RWPE2 (cell line): ENCODE data around the gene OVOL1.

Experiments used
- ATAC-seq: fragments of 200-7000 bp; cut with Tn5 transposase; 3 replicates; pipeline ENCODE4 v1.9.1; 2021; ENCODE audit warnings: low read depth
- DNase-seq: peaks from one replicate; pipeline ENCODE4 v3.0.0-alpha.2; 2020; ENCODE audit warnings: low spot score
- H3K27ac ChIP-seq: fragments of 450-650 bp; 2 replicates; pipeline ENCODE4 v1.5.1; 2017; ENCODE audit warnings: mild to moderate bottlenecking; ENCODE audit not compliant: poor library complexity, severe bottlenecking
- H3K27me3 ChIP-seq: fragments of 250-450 bp; sonication (Bioruptor Pico); 2 replicates; pipeline ENCODE4 v1.5.1; 2021; ENCODE audit warnings: mild to moderate bottlenecking, moderate library complexity; ENCODE audit not compliant: insufficient read depth, poor library complexity, severe bottlenecking
- H3K36me3 ChIP-seq: fragments of 250-450 bp; sonication (Bioruptor Pico); 2 replicates; pipeline ENCODE4 v1.5.1; 2020; ENCODE audit warnings: low read depth, mild to moderate bottlenecking, moderate library complexity
- H3K4me1 ChIP-seq: fragments of 250-450 bp; sonication (Bioruptor Pico); 2 replicates; pipeline ENCODE4 v1.5.1; 2021; ENCODE audit warnings: mild to moderate bottlenecking, moderate library complexity; ENCODE audit not compliant: insufficient read depth, poor library complexity, severe bottlenecking
- H3K4me3 ChIP-seq: fragments of 250-450 bp; sonication (Bioruptor Pico); 2 replicates; pipeline ENCODE4 v1.5.1; 2021; ENCODE audit warnings: mild to moderate bottlenecking, moderate library complexity; ENCODE audit not compliant: severe bottlenecking
- H3K9me3 ChIP-seq: fragments of 250-450 bp; sonication (Bioruptor Pico); 2 replicates; pipeline ENCODE4 v1.5.1; 2021; ENCODE audit warnings: mild to moderate bottlenecking, moderate library complexity; ENCODE audit not compliant: severe bottlenecking
- CTCF ChIP-seq: fragments of 450-650 bp; IDR thresholded peaks from one replicate; pipeline ENCODE4 v1.5.1; 2017; ENCODE audit warnings: mild to moderate bottlenecking, moderate library complexity; ENCODE audit not compliant: poor library complexity, severe bottlenecking

OVOL1 gene

GRCh38 chr11:65788821-65789220, 2.0 kb downstream of the OVOL1 start:
- no peak for ATAC-seq

GRCh38 chr11:65789230-65790103, 2.6 kb downstream of the OVOL1 start:
- TF ChIP-seq CTCF, result no peak
- Histone ChIP-seq H3K4me3 (no peak overlapping the region), H3K27ac (no peak overlapping the region), H3K9me3 (no peaks in the 10 kb centered on the region), H3K27me3 (peaks cover 25% of the 10 kb centered on the region), H3K4me1 (peaks cover 11% of the 10 kb centered on the region), H3K36me3 (no peaks in the 10 kb centered on the region)
- DNase-seq (no peak), ATAC-seq (no peak)

More at GRCh38 chr11:65788821-65789220, 2.0 kb downstream of the OVOL1 start:
- peaks cover 25% of the 10 kb centered on the region for H3K27me3 ChIP-seq
- H3K4me1 ChIP-seq, result peaks cover 11% of the 10 kb centered on the region
- H3K27ac ChIP-seq, result no peak overlapping the region
- no peaks in the 10 kb centered on the region for H3K36me3 ChIP-seq
- no peak overlapping the region for H3K4me3 ChIP-seq
- DNase-seq, result no peak
- no peak for TF ChIP-seq CTCF
- no peaks in the 10 kb centered on the region for H3K9me3 ChIP-seq

- no peak for TF ChIP-seq CTCF
- no peak for ATAC-seq
- no peaks in the 10 kb centered on the region for H3K36me3 ChIP-seq
- H3K27me3 ChIP-seq, result peaks cover 25% of the 10 kb centered on the region
- H3K4me3 ChIP-seq, result no peak overlapping the region
- H3K27ac ChIP-seq, result no peak overlapping the region
- no peaks in the 10 kb centered on the region for H3K9me3 ChIP-seq
- DNase-seq, result no peak
- H3K4me1 ChIP-seq, result peaks cover 11% of the 10 kb centered on the region
Observed at GRCh38 chr11:65790104-65790901, 3.4 kb downstream of the OVOL1 start.

GRCh38 chr11:65790902-65791650, 4.2 kb downstream of the OVOL1 start:
- ATAC-seq (no peak), DNase-seq (no peak)
- TF ChIP-seq CTCF, result no peak
- Histone ChIP-seq H3K4me3 (no peak overlapping the region), H3K36me3 (no peaks in the 10 kb centered on the region), H3K9me3 (no peaks in the 10 kb centered on the region), H3K27ac (no peak overlapping the region), H3K27me3 (peaks cover 25% of the 10 kb centered on the region), H3K4me1 (peaks cover 11% of the 10 kb centered on the region)
